Ramos (cell line): ENCODE data around the gene UCP3.

Experiments used
- in situ Hi-C: fragments of 300-500 bp; cut with MboI; formaldehyde crosslinking; loops from one replicate; pipeline ENCODE4 v1.14.3; 2022; ENCODE audit warnings: low sequenced_read_pairs; ENCODE audit not compliant: unreplicated experiment

Gene UCP3, protein sequence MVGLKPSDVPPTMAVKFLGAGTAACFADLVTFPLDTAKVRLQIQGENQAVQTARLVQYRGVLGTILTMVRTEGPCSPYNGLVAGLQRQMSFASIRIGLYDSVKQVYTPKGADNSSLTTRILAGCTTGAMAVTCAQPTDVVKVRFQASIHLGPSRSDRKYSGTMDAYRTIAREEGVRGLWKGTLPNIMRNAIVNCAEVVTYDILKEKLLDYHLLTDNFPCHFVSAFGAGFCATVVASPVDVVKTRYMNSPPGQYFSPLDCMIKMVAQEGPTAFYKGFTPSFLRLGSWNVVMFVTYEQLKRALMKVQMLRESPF

DNA sequence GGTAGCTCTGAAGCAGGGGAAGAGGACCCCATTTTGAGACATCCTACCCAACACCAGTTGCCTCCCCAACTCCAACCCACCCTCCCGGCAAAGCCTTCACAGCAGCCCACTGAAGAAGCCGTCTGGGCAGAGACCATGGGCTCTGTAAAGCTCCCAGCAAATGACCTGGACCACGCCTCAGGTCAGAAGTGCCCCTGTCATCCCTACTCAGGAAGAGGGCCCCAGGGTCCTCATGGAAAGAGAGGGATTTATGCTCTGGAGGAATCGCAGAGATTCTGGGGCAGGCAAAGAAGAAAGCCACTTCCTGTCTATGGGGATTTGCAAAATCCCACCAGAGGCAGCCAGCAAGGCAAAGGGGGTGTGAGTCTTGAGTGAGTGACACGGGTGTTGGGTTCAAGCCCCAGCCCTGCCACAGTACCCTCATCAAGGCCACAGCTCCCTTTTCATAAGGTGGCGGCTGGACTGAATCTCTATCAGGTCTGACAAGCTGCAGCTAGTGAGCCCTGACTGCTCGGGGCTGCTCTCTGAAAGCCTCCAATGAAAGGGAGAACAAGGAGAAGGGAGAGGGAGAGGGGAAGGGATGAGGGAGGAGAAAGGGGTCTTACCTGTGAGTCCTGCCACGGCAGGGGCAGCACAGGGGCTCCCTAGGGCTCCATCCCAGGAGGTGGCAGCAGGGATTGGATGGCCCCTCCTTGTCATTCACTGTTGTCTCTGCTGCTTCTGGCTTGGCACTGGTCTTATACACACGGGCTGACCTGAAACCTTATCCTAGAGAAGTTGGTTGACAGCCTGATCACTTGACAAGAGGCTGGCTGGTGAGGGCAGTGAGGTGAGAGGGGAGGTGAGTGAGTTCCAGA is at the start of gene UCP3:
Gene UCP3 (minus strand): TSS at position 713 of the 857 bp plus-strand sequence. CDS start 2,043 bp downstream, outside the sequence.
- in situ Hi-C loops = no loop called here

DNA sequence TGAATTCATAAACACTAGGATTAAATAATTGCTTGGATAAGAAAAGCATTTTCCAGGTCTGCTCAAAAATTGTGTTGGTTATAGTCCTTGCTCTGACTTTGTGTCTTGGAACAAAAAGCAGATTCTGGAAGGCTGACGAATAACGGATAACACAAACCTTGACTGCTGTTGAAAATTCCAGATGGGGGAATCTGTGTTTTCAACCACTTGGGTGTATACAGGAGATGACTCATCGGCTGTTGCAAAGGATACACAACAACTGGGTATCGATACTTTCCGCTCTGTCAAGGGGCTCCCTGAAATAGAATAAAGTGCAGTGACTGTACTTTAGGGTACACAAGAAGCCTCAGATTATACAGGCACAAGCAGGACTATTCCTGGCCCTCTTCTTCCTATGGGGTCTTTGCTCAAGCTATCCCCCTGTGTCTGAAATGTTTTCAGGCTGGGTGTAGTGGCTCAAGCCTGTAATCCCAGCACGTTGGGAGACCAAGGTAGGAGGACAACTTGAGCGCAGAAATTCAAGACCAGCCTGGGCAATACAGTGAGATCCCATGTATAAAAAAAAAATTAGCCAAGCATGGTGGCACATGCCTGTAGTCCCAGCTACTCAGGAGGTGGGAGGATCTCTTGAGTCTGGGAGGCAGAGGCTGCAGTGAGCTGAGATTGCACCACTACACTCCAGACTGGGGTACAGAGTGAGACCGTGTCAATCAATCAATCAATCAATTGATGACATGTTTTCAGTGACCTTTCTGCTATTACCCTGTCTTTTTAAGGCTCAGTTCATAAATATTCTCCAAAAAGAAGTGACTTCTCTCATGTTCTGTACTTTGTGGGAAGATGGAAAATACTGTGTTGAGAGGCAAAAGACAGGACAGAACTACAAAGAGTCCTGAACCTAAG is 48.6 kb upstream of the UCP3 start:
- in situ Hi-C loops = no loop called here

DNA sequence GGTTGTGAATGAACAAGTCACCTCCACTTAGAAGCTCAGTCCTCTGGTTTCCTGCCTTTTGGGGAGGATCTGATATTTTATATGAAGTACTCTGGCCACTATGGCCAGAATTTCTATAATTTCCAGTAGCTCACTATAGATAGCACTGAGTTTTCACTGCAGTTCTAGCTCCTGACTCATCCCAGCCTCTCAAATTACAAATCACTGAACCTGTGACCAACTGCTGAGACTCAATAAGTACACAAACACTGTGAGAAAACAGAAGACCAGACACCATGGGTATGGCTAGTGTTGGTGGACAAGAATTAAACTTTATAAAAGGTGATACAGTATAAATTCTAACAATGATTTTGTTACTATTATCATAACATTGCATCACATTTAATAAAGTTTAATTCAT is 47.1 kb upstream of the UCP3 start:
- in situ Hi-C loops = no loop called here

DNA sequence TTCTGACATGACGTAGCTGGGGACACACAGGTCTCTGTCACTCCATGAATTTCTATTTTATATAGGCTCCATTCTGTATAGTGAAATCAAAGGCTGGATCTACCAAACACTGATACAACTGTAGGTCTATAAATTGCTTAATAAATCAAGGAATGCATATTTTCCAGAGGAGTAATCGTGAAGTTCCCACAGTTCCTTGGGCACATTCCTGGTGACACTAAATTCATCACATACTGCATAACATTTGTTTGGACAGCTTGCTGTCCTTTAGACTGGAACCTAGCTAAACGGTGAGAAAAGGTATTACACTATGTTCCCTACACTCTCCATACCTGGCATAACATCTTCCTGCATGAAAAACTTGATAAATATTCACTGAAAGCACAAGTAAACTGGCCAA is 41.6 kb upstream of the UCP3 start:
- in situ Hi-C loops = no loop called here

DNA sequence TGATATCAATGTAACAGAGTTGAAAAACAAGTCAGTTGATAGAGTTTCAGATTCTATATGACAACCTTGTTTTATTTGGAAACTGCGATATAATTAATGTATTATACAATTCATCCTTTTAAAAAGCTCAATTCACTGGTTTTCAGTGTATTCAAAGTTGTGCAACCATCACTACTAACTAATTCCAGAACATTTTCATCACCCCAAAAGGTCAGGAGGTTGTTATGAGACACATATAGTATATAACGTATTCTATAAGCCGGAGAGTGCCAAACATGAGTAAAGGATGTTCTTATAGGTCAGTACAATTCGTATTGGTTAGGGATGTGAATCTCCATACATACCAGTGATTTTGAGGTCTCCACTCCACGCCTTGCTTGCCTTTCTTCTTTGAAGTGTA is 40.1 kb upstream of the UCP3 start:
- in situ Hi-C loops = no loop called here

DNA sequence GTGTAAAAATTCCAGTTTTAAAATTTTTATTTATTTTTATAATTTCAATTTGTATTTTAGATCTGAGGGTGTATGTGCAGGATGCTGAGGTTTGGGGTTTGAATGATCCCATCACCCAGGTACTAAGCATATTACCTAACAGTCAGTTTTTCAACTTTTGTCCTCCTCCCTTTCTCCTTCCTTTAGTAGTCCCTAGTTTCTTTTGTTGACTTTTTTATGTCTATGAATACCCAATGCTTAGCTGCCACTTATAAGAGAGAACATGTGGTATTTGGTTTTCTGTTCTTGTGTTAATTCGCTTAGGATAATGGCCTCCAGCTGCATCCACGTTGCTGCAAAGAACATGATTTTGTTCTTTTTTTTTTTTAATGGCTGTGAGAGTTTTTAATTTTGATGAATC is 35.7 kb upstream of the UCP3 start:
- in situ Hi-C loops = no loop called here

DNA sequence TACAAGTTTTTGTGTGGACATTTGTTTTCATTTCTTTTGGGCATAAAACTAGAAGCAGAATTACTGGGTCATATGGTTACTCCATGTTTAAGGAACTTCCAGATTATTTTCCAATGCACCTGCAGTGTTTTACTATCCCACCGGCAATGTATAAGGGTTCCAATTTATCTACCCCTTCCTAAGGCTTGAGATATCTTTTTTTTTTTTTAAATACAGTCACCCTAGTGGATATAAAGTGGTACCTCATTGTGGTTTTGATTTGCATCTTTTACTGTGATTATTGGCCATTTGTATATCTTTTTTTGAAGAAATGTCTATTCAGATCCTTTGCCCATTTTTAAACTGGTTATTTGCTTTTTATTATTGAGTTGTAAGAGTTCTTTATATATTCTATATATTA is 34.6 kb upstream of the UCP3 start:
- in situ Hi-C loops = no loop called here

DNA sequence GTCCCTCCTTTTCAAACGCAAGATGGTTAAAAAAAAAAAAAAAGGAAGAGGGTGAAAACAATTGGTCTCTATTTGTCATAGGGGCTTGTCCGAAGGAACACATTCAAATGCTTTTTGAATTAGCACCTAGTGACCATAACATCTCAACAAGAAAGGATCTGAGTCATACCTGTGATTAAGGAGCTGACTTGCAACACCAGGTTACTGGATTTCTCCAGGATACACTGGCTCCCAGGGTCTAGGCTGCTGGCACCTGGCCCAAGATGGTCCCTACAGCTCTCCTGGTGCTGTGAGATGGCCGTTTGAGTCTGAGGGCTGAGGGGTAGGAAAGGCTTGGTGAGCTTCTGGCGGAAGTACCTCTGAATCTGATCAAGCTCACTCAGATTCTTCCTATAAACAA is 28.4 kb upstream of the UCP3 start:
- in situ Hi-C loops = loop anchor here (5.0 kb wide), 1 partner anchor 70 kb away; no protein-coding TSS in a partner anchor

DNA sequence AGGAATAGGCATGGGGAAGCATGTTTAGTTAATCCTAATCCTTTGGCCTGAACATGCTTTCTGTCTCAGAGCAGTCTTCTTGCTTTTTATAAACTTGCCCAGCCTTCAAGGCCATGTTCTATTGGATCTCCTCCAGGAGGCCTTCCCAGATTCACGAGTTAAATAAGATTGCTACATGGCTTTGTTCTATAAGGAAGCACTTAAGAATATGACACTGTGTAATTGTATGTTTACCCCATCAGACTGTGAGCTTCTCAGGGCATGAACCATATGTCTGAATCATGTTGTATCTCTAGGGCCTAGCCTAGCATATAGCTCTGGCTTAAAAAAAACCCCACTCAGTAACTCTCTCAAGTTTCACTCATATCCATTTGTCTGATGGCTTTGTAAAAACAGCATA is 26.4 kb upstream of the UCP3 start:
- in situ Hi-C loops = loop anchor here (5.0 kb wide), 1 partner anchor 68 kb away; no protein-coding TSS in a partner anchor

DNA sequence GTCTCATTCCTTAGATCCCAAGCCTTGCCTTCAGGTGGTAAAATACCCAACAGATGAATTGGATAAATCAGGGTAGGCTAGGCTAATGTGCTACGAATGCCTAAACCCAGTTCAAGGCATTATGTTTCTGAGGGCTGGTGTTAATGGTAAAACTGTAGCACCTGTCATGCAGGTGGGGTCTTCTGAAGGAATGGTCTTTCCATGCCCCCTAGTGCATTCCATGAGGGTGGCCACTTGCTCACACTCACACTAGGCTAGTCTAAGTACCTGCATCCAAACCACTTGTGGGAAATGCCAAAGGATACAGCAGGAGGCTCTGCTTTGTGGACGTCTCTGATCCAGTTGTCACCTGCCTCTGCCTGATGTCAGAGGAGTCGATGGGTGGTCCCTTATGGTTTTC is 24.2 kb upstream of the UCP3 start:
- in situ Hi-C loops = no loop called here

DNA sequence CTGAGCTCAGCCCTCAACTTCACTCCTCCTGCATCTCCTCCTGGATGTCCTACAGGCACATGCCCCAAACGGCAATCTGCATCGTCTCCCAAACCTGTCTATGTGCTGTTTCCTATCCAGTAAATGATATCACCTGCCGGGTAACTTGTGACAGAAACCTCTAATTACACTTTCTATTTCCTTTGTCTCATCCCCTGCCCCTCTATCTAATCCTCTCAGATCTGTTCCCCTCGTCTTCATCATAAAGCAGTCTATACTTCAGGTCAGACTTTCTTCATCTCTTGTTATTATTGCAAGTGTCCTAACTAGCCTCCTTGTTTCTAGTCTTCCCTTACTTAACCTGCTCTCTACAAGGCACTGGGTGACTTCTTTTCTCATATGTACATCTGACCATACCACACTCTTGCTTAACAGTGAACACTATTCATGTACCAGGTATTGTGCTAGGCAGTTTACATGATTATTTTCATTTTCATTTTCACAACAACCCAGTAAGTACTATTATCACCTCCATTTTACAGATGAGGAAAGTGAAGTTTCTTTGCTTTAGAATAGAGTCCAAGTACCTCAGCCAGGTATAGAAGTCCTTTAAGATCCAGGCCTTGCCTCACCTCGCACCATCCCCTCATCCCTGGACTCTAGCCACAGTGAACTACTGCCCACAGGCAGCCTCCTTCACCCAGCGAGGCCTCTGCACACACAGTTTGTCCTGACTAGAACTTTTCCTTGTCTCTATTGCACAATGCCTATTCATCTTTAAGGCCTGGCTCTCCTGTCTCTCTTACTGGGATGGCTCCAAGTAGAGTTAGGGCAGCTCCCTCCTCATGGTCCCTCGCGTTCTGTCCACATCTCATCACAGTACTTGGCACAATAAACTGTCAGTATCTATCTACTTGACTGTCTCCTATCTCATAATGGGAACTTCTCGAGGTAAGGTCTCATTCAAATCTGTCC is 22.1 kb upstream of the UCP3 start:
- in situ Hi-C loops = no loop called here

DNA sequence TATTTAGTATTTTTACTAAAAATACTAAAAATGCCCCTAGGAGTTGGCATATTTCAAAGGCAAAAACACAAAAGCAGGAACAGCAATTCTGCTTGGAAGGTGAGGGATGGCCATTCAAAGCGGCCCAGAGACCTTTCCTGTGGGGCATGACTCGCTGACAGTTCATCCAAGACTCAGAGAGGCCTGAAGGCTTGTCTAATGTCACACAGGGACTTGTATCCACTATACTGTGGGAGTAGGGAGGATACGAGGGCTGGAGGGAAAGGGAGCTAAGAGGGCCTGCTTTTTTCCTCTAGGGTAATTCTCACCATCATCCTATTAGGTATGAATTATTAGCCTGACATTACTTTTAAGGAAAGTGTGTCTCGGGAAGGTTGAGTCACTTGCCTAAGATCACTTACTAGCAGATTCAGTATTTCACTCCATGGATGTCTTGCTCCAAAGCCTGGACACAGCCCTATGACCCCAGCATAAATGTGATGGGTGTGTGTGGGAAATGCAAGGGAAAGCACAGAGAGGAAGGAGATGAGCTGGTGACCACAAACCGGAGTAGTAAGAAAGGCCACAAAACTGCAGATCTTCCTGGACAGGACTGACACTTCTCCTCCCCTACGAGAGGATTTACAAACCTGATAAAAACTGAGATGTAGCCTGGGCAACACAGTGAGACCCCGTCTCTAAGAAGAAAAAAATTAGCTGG is 16.7 kb upstream of the UCP3 start:
- in situ Hi-C loops = no loop called here

DNA sequence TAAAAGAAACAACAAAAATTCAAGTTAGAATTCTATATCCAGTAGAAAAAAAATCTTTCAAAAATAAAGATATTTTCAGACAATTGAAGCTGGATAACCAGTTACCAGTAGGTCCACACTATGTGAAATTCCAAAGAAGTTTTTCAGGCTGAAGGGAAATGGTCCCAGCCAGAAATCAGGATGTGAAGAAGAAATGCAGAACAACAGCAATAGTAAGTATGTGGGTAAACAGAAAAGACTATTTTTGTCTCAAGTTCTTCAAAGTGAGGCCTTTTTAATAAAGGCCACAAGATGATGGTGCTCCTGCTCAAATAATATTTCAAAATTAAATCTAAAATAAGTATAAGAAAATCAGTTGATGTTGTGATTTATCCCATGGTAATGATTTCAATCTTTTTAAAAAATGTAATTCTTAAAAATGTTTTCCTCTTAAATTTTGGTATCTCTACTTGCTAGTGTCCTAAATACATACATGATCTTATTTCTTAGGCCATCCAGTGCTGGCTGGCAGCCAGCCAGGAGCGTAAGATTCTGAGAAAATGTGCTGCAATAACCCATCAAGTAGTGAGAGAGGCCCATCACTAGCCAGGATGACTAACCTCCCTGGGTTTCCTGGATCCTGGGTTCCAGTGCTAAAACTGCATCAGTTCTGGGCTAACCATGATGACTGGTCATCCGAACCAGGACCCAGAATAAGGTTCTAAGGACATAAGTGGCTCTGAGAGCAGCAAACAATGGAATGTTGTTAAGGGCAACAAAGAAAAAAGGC is 15.6 kb upstream of the UCP3 start:
- in situ Hi-C loops = no loop called here

DNA sequence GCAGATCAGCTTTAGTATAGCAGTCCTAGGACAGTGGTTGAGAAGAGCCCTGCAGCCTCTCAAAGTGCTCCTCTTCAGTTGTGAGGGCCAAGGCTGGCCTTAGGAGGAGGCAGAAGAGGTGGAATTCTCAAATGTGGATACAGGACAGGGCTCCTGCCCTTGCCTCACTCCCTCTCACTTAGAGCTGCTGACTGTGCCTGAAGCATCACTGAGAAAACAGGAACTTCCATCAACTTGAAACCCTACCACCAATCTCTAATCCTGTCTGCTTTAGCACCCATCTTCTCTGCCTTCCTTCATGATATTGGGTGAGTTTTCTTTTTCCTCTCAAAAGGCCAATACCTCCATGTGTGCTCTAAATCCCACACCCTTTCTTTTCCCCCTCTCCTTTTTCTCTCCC is 14.4 kb upstream of the UCP3 start:
- in situ Hi-C loops = no loop called here

DNA sequence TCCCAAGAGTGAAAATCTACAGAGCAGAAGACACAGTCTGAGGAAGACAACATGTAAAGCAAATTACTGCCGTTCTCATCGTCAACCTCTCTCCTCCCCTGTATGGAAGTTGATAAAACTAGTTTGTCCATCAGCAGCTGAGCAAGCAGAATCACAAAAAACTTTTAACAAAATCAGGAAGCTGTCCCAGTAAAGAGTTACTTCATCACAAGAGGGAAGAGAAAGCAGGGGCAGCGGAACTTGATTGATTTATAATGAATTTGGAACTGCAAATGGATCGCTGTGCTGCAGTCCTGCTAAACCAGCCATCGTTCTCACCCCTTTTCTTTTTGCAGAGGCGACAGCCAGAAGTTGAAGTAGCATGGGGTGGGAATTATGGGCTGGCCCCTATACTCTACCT is 13.7 kb upstream of the UCP3 start:
- in situ Hi-C loops = no loop called here

DNA sequence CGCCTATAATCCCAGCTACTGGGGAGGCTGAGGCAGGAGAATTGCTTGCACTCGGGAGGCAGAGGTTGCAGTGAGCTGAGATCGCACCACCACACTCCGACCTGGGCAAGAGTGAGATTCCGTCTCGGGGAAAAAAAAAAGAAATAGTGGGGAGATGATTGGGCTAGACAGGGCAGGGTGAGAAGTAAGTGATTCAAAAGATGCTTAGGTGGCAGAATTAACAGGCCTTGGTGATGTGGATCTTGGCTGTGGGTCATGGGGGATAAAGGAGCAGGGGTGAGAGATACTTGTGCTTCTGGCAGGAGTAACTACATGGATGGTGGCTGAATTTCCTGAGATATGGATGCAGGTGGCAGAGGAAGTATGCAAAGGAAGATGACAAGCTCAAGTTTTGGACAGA is 13.1 kb upstream of the UCP3 start:
- in situ Hi-C loops = no loop called here

DNA sequence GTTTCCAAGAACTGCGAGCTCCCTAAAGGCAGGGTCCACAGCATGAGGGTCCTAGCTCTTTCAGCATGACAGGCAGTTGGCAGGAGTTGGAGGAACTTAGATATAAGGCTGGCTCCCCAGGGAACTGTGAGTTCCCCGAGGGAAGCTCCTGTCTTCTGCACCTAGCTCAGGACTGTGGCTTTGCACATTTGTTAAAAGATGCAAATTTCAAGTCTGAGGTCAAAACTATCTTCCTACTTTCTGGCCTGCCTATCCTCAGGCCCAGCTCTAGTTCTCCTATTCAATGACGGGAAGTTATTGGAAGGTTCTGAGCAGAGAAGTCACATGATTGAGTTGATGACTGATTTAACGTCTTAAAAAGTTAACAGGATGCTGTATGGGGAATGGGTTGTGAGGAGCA is 11.7 kb upstream of the UCP3 start:
- in situ Hi-C loops = no loop called here

DNA sequence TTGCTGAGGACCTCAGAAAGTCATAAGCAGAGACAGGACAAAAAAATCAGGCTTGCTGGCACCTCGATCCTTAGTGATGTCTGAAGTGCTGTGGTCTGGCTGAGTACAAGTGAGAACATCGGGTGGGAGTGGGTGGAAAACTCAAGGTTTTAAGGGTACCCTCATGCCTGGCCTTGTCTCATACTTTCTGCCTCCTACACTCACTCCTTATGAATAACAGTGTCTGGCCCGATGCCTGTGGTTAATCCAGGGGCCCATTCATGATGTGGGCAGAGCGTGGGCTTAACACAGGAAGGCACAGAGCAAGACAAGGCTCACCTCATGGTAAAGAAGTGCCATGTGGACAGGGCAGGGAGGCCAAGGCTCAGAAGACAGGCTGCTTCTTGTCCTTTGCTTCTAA is 11.0 kb upstream of the UCP3 start:
- in situ Hi-C loops = no loop called here
